OCI-LY3 (cell line): ENCODE results near the gene ZNF576.

Experiments used
- H2AFZ ChIP-seq: fragments of 200-600, 300-600 bp; shearing (Covaris generic); 2 replicates; pipeline ENCODE4 v1.6.0; 2014; ENCODE audit warnings: antibody characterized with exemption, low read depth, low read length
- H3K27ac ChIP-seq: fragments of 200-600, 300-600 bp; sonication (generic); 2 replicates; pipeline ENCODE4 v1.5.1; 2014; ENCODE audit warnings: mild to moderate bottlenecking, low read length, moderate library complexity, mixed read lengths
- H3K27me3 ChIP-seq: fragments of 200-600, 300-600 bp; sonication (generic); 2 replicates; pipeline ENCODE4 v1.6.1; 2014; ENCODE audit warnings: low read depth, low read length, mixed read lengths
- H3K36me3 ChIP-seq: fragments of 200-600, 300-600 bp; sonication (generic); replicated peaks from 2 replicates; pipeline ENCODE3; 2014; ENCODE audit warnings: low read depth, low read length, mixed read lengths
- H3K4me1 ChIP-seq: fragments of 300-600, 200-600 bp; sonication (generic); 2 replicates; pipeline ENCODE4 v1.6.1; 2014; ENCODE audit warnings: low read length, mixed read lengths
- H3K4me2 ChIP-seq: fragments of 200-600, 300-600 bp; sonication (generic); 2 replicates; pipeline ENCODE4 v1.6.1; 2014; ENCODE audit warnings: low read length, mixed read lengths
- H3K4me3 ChIP-seq: fragments of 300-600, 200-600 bp; sonication (generic); 2 replicates; pipeline ENCODE4 v1.5.1; 2014; ENCODE audit warnings: antibody characterized with exemption, mild to moderate bottlenecking, low read length, moderate library complexity
- H3K79me2 ChIP-seq: fragments of 300-600, 200-600 bp; shearing (Covaris generic); 2 replicates; pipeline ENCODE4 v1.6.1; 2014; ENCODE audit warnings: mild to moderate bottlenecking, low read length, mixed read lengths
- H3K9ac ChIP-seq: fragments of 300-600, 200-600 bp; shearing (Covaris generic); 2 replicates; pipeline ENCODE4 v1.6.0; 2014; ENCODE audit warnings: mild to moderate bottlenecking, low read length, moderate library complexity
- H3K9me3 ChIP-seq: fragments of 200-600, 300-600 bp; shearing (Covaris generic); 2 replicates; pipeline ENCODE4 v1.6.1; 2014; ENCODE audit warnings: low read length, mixed read lengths; ENCODE audit not compliant: insufficient read depth
- H4K20me1 ChIP-seq: fragments of 200-600, 300-600 bp; sonication (generic); 2 replicates; pipeline ENCODE4 v1.6.1; 2016; ENCODE audit warnings: low read length, mixed read lengths; ENCODE audit not compliant: insufficient read depth
- EZH2phosphoT487 ChIP-seq: fragments of 200-600 bp; shearing (Covaris generic); IDR thresholded peaks from 2 replicates; pipeline ENCODE4 v1.6.1; 2018; ENCODE audit warnings: antibody characterized with exemption, mixed run types, low read depth
- TF ChIP-seq, protein P1 (sequence below): fragments of 200-600, 300-600 bp; sonication (generic); IDR thresholded peaks from 2 replicates; pipeline ENCODE4 v1.5.1; 2014; ENCODE audit warnings: antibody characterized with exemption, low read length, low read depth

The ZNF576 gene

GRCh38 chr19:43618921-43619261, 22.5 kb downstream of the ZNF576 start:
- Histone ChIP-seq H3K79me2 (peaks cover 24% of the 10 kb centered on the region), H3K9ac (peak overlapping the region; percentile 93), H4K20me1 (no peaks in the 10 kb centered on the region), H3K36me3 (peaks cover 2% of the 10 kb centered on the region), H3K4me2 (peak overlapping the region; percentile 91), H3K27ac (peak overlapping the region; percentile 80), H3K27me3 (no peaks in the 10 kb centered on the region), H3K4me3 (peak overlapping the region; percentile 90), H2AFZ (peak overlapping the region; percentile 93), H3K9me3 (no peaks in the 10 kb centered on the region), H3K4me1 (peaks cover 5% of the 10 kb centered on the region)
- TF ChIP-seq, protein P1, sequence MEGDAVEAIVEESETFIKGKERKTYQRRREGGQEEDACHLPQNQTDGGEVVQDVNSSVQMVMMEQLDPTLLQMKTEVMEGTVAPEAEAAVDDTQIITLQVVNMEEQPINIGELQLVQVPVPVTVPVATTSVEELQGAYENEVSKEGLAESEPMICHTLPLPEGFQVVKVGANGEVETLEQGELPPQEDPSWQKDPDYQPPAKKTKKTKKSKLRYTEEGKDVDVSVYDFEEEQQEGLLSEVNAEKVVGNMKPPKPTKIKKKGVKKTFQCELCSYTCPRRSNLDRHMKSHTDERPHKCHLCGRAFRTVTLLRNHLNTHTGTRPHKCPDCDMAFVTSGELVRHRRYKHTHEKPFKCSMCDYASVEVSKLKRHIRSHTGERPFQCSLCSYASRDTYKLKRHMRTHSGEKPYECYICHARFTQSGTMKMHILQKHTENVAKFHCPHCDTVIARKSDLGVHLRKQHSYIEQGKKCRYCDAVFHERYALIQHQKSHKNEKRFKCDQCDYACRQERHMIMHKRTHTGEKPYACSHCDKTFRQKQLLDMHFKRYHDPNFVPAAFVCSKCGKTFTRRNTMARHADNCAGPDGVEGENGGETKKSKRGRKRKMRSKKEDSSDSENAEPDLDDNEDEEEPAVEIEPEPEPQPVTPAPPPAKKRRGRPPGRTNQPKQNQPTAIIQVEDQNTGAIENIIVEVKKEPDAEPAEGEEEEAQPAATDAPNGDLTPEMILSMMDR: no peak
- no peak for TF ChIP-seq EZH2phosphoT487

GRCh38 chr19:43619262-43620060, 23.1 kb downstream of the ZNF576 start, which contains the start of gene ZNF428:
Gene ZNF428 (minus strand): TSS chr19:43619629. CDS start chr19:43614304, 5,325 bp downstream.
- no peaks in the 10 kb centered on the region for H3K9me3 ChIP-seq
- peak within 1 kb of the TSS; percentile 91 for H3K4me2 ChIP-seq
- H3K9ac ChIP-seq: peak within 1 kb of the TSS; percentile 93
- H3K4me3 ChIP-seq: peak within 1 kb of the TSS; percentile 90
- H2AFZ ChIP-seq: peak within 1 kb of the TSS; percentile 93
- TF ChIP-seq, protein P1: no peak
- TF ChIP-seq EZH2phosphoT487: no peak
- H3K79me2 ChIP-seq: peaks cover 24% of the 10 kb centered on the region
- peak within 1 kb of the TSS; percentile 80 for H3K27ac ChIP-seq
- no peaks in the 10 kb centered on the region for H4K20me1 ChIP-seq
- H3K36me3 ChIP-seq: peaks cover 2% of the 10 kb centered on the region
- no peaks in the 10 kb centered on the region for H3K27me3 ChIP-seq
- H3K4me1 ChIP-seq: peaks cover 5% of the 10 kb centered on the region

GRCh38 chr19:43620061-43621001, 23.9 kb downstream of the ZNF576 start:
- no peaks in the 10 kb centered on the region for H4K20me1 ChIP-seq
- H3K4me2 ChIP-seq: peak overlapping the region; percentile 91
- H3K27me3 ChIP-seq: no peaks in the 10 kb centered on the region
- peaks cover 24% of the 10 kb centered on the region for H3K79me2 ChIP-seq
- peaks cover 2% of the 10 kb centered on the region for H3K36me3 ChIP-seq
- H3K4me3 ChIP-seq: peak overlapping the region; percentile 90
- peaks cover 5% of the 10 kb centered on the region for H3K4me1 ChIP-seq
- TF ChIP-seq, protein P1: no peak
- no peak for TF ChIP-seq EZH2phosphoT487
- no peaks in the 10 kb centered on the region for H3K9me3 ChIP-seq
- peak overlapping the region; percentile 69; the same call in 1 of the 2 replicates for H2AFZ ChIP-seq
- peak overlapping the region; percentile 80 for H3K27ac ChIP-seq
- peak overlapping the region; percentile 93 for H3K9ac ChIP-seq

- no peaks in the 10 kb centered on the region for H4K20me1 ChIP-seq
- TF ChIP-seq EZH2phosphoT487: no peak
- TF ChIP-seq, protein P1: no peak
- H3K9me3 ChIP-seq: no peaks in the 10 kb centered on the region
- no peak overlapping the region for H3K4me3 ChIP-seq
- no peak overlapping the region for H3K9ac ChIP-seq
- peaks cover 5% of the 10 kb centered on the region for H3K4me1 ChIP-seq
- no peak overlapping the region for H3K4me2 ChIP-seq
- no peak overlapping the region for H3K27ac ChIP-seq
- peaks cover 24% of the 10 kb centered on the region for H3K79me2 ChIP-seq
- no peak overlapping the region for H2AFZ ChIP-seq
- H3K36me3 ChIP-seq: peaks cover 2% of the 10 kb centered on the region
- no peaks in the 10 kb centered on the region for H3K27me3 ChIP-seq
Observed at GRCh38 chr19:43622070-43622469, 25.7 kb downstream of the ZNF576 start.
